ENCODE results near the gene MALSU1.

GRCh38 chr7:23249486-23249885 is 49.7 kb upstream of the MALSU1 start:
- TF ChIP-seq CTCF (conservative IDR thresholded peaks at IDR 0.05; ENCODE audit: low read length) (no peak), EZH2phosphoT487 (IDR thresholded peaks at IDR 0.05; ENCODE audit: borderline replicate concordance) (no peak)

Measured in Loucy (cell line).